Measurements from ENCODE around the gene NUP188.

Gene NUP188

GRCh38 chr9:129007035-129007765, 59.7 kb downstream of the NUP188 start:
- no peak for DNase-seq

GRCh38 chr9:129007766-129008468, 60.4 kb downstream of the NUP188 start:
- DNase-seq: no peak

GRCh38 chr9:129008469-129008965, 61.0 kb downstream of the NUP188 start:
- DNase-seq: no peak

- DNase-seq: no peak
Observed at GRCh38 chr9:129008986-129009583, 61.6 kb downstream of the NUP188 start.

GRCh38 chr9:129009584-129010141, 62.2 kb downstream of the NUP188 start:
- DNase-seq: no peak

GRCh38 chr9:129010267-129010975, 62.9 kb downstream of the NUP188 start:
- DNase-seq: no peak

GRCh38 chr9:129011170-129011569, 63.7 kb downstream of the NUP188 start:
- DNase-seq: no peak

- DNase-seq: no peak
Observed at GRCh38 chr9:129011761-129012181, 64.3 kb downstream of the NUP188 start.

GRCh38 chr9:129012343-129012742, 64.8 kb downstream of the NUP188 start:
- DNase-seq: no peak

GRCh38 chr9:129012893-129013448, 65.5 kb downstream of the NUP188 start:
- no peak for DNase-seq

GRCh38 chr9:129013674-129014073, 66.2 kb downstream of the NUP188 start:
- no peak for DNase-seq

- DNase-seq: no peak
Observed at GRCh38 chr9:129014124-129014523, 66.6 kb downstream of the NUP188 start.

- DNase-seq: no peak
Observed at GRCh38 chr9:129014608-129015007, 67.1 kb downstream of the NUP188 start.

GRCh38 chr9:129021091-129021490, 73.6 kb downstream of the NUP188 start:
- no peak for DNase-seq

- DNase-seq: no peak
Observed at GRCh38 chr9:129022037-129022436, 74.5 kb downstream of the NUP188 start.

GRCh38 chr9:129023036-129023907, 75.8 kb downstream of the NUP188 start:
- no peak for DNase-seq

- no peak for DNase-seq
Observed at GRCh38 chr9:129023908-129024233, 76.4 kb downstream of the NUP188 start.

- DNase-seq: no peak
Observed at GRCh38 chr9:129026442-129027223, 79.1 kb downstream of the NUP188 start.

- DNase-seq: no peak
Observed at GRCh38 chr9:129027224-129027684, 79.8 kb downstream of the NUP188 start.

- DNase-seq: peak in 3 of 5 experiments; percentile 70 to 89 (median 82)
Observed at GRCh38 chr9:129027685-129028191, 80.2 kb downstream of the NUP188 start.
